ENCODE measurements around the gene TEC. TPM values are rescaled to one million over a fixed set of nuclear protein-coding genes. Genes with fewer than 3 reads are reported as not detected.

The TEC gene
- polyA plus RNA-seq, 1 donor from 2014 or later: not detected

DNA sequence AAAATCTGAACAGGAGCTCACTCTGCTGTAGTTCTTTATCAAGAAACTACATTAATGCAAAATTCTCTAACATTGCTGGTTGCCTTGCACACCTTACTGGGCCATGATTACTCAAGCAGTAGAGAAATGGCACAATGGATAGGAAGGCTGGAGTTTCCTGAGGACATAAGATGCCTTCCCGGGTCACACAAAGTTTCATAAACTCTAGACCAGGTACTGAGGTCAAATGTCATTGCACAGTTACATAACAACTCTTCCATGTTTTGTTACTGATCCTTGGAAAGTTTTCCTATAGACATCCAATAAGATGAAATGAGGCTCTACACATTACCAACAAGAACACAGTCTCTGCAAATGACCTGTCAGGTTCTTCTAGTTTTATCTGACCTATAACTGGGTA, 9.9 kb downstream of the TEC start:
- Histone ChIP-seq H3K9ac (ENCODE audit: low read length) (no peak overlapping the region), H3F3A (ENCODE audit: insufficient read depth, low read length, poor library complexity, severe bottlenecking) (no peaks in the 10 kb centered on the region), H3K27ac (ENCODE audit: low read length) (no peak overlapping the region), H2AFZ (ENCODE audit: low read depth, low read length) (no peak overlapping the region), H3K27me3 (ENCODE audit: insufficient read depth, low read depth, low read length) (no peaks in the 10 kb centered on the region), H3K4me3 (ENCODE audit: low read length) (no peak overlapping the region), H3K4me2 (ENCODE audit: low read length) (no peak overlapping the region), H3K79me2 (replicated peaks; ENCODE audit: insufficient read depth, low read length) (no peaks in the 10 kb centered on the region), H4K20me1 (ENCODE audit: insufficient read depth) (no peaks in the 10 kb centered on the region), H3K9me3 (ENCODE audit: low read length) (no peaks in the 10 kb centered on the region), H3K9me2 (ENCODE audit: insufficient read depth, low read length) (no peaks in the 10 kb centered on the region), H3K36me3 (ENCODE audit: insufficient read depth, low read length) (no peaks in the 10 kb centered on the region)
- TF ChIP-seq EP300 (conservative IDR thresholded peaks at IDR 0.05; ENCODE audit: poor library complexity, severe bottlenecking) (no peak), CTCF (IDR thresholded peaks at IDR 0.05; ENCODE audit: poor library complexity, severe bottlenecking) (no peak), RAD21 (conservative IDR thresholded peaks at IDR 0.05) (no peak), EZH2 (IDR thresholded peaks at IDR 0.05; ENCODE audit: borderline replicate concordance, insufficient read depth, low read length, poor library complexity, severe bottlenecking) (no peak), SMC3 (conservative IDR thresholded peaks at IDR 0.05; ENCODE audit: poor library complexity) (no peak), TAF1 (IDR thresholded peaks at IDR 0.05; ENCODE audit: low read depth) (no peak), POLR2AphosphoS5 (IDR thresholded peaks at IDR 0.05) (no peak), MXI1 (conservative IDR thresholded peaks at IDR 0.05; ENCODE audit: poor library complexity, severe bottlenecking) (no peak)
- TF ChIP-seq, protein P1, sequence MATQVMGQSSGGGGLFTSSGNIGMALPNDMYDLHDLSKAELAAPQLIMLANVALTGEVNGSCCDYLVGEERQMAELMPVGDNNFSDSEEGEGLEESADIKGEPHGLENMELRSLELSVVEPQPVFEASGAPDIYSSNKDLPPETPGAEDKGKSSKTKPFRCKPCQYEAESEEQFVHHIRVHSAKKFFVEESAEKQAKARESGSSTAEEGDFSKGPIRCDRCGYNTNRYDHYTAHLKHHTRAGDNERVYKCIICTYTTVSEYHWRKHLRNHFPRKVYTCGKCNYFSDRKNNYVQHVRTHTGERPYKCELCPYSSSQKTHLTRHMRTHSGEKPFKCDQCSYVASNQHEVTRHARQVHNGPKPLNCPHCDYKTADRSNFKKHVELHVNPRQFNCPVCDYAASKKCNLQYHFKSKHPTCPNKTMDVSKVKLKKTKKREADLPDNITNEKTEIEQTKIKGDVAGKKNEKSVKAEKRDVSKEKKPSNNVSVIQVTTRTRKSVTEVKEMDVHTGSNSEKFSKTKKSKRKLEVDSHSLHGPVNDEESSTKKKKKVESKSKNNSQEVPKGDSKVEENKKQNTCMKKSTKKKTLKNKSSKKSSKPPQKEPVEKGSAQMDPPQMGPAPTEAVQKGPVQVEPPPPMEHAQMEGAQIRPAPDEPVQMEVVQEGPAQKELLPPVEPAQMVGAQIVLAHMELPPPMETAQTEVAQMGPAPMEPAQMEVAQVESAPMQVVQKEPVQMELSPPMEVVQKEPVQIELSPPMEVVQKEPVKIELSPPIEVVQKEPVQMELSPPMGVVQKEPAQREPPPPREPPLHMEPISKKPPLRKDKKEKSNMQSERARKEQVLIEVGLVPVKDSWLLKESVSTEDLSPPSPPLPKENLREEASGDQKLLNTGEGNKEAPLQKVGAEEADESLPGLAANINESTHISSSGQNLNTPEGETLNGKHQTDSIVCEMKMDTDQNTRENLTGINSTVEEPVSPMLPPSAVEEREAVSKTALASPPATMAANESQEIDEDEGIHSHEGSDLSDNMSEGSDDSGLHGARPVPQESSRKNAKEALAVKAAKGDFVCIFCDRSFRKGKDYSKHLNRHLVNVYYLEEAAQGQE (IDR thresholded peaks at IDR 0.05; ENCODE audit: borderline replicate concordance): no peak

- no peaks in the 10 kb centered on the region for H3K9me2 ChIP-seq (ENCODE audit: insufficient read depth, low read length)
Measured at GRCh38 chr4:48258845-48259397, 10.7 kb downstream of the TEC start.

More at GRCh38 chr4:48258845-48259397, 10.7 kb downstream of the TEC start:
- no peaks in the 10 kb centered on the region for H3K9me3 ChIP-seq (ENCODE audit: low read length)
- no peaks in the 10 kb centered on the region for H3K27me3 ChIP-seq (ENCODE audit: insufficient read depth, low read depth, low read length)
- no peaks in the 10 kb centered on the region for H3F3A ChIP-seq (ENCODE audit: insufficient read depth, low read length, poor library complexity, severe bottlenecking)
- H2AFZ ChIP-seq (ENCODE audit: low read depth, low read length): no peak overlapping the region
- H3K36me3 ChIP-seq (ENCODE audit: insufficient read depth, low read length): no peaks in the 10 kb centered on the region
- H4K20me1 ChIP-seq (ENCODE audit: insufficient read depth): no peaks in the 10 kb centered on the region
- no peak overlapping the region for H3K9ac ChIP-seq (ENCODE audit: low read length)
- TF ChIP-seq CTCF (IDR thresholded peaks at IDR 0.05; ENCODE audit: poor library complexity, severe bottlenecking) (no peak), EZH2 (IDR thresholded peaks at IDR 0.05; ENCODE audit: borderline replicate concordance, insufficient read depth, low read length, poor library complexity, severe bottlenecking) (no peak), POLR2AphosphoS5 (IDR thresholded peaks at IDR 0.05) (no peak), MXI1 (conservative IDR thresholded peaks at IDR 0.05; ENCODE audit: poor library complexity, severe bottlenecking) (no peak)
- TF ChIP-seq, protein P1 (IDR thresholded peaks at IDR 0.05; ENCODE audit: borderline replicate concordance): no peak
- H3K79me2 ChIP-seq (replicated peaks; ENCODE audit: insufficient read depth, low read length): no peaks in the 10 kb centered on the region
- H3K4me2 ChIP-seq (ENCODE audit: low read length): no peak overlapping the region
- H3K4me3 ChIP-seq (ENCODE audit: low read length): no peak overlapping the region
- H3K27ac ChIP-seq (ENCODE audit: low read length): no peak overlapping the region
